K562 (cell line): ENCODE measurements around the gene FKBP11. TPM values are rescaled to one million over a fixed set of nuclear protein-coding genes. Genes with fewer than 3 reads are reported as not detected.

ENCODE experiments used
- CBX3 ChIP-seq, 2 experiments: IDR thresholded peaks; 1 replicate in 1 of 2; 2 replicates in 1 of 2; pipeline ENCODE4 v1.6.1; 2012; ENCODE audit warnings: inconsistent platforms in 2 of 2, low read length in 2 of 2, borderline replicate concordance in 1 of 2, control low read depth in 1 of 2
- CCNT2 ChIP-seq: IDR thresholded peaks from 2 replicates; pipeline ENCODE4 v1.6.1; 2011; ENCODE audit warnings: borderline replicate concordance, low read depth, mild to moderate bottlenecking, moderate library complexity, mixed read lengths, low read length; ENCODE audit not compliant: insufficient read length; ENCODE audit errors: extremely low read depth
- CSDE1 ChIP-seq, 2 experiments: fragments of 450-650 bp; IDR thresholded peaks; 2 replicates each; pipeline ENCODE4 v1.6.1; 2016; ENCODE audit warnings: mild to moderate bottlenecking in 1 of 2
- CXXC5 ChIP-seq: fragments of 250-450 bp; sonication (Bioruptor Pico); IDR thresholded peaks from 2 replicates; pipeline ENCODE4 v1.8.0; 2022; ENCODE audit warnings: inconsistent platforms, mild to moderate bottlenecking, moderate library complexity
- RFX1 ChIP-seq: fragments of 450-650 bp; IDR thresholded peaks from 2 replicates; pipeline ENCODE4 v1.6.1; 2016; ENCODE audit warnings: mild to moderate bottlenecking, moderate library complexity
- SAP30 ChIP-seq: fragments of 200-600 bp; sonication (generic); IDR thresholded peaks from 2 replicates; pipeline ENCODE4 v1.6.1; 2012; ENCODE audit warnings: borderline replicate concordance, low read depth, mild to moderate bottlenecking, moderate library complexity, low read length, control low read depth, inconsistent platforms; ENCODE audit not compliant: insufficient read depth, poor library complexity, severe bottlenecking
- SIN3A ChIP-seq, 2 experiments: fragments of 150-350 bp in 1 of 2; IDR thresholded peaks; 2 replicates each; pipeline ENCODE4 v1.6.1; 2011 to 2016; ENCODE audit warnings: borderline replicate concordance in 2 of 2, low read depth in 2 of 2, low read length in 2 of 2, mild to moderate bottlenecking in 2 of 2, moderate library complexity in 2 of 2; ENCODE audit not compliant: control insufficient read depth in 1 of 2
- SMARCB1 ChIP-seq: IDR thresholded peaks from 2 replicates; pipeline ENCODE4 v1.6.1; 2011; ENCODE audit warnings: improper control_type of control experiment, low read depth; ENCODE audit not compliant: insufficient read length
- ZBTB7A ChIP-seq: IDR thresholded peaks from 2 replicates; pipeline ENCODE4 v1.6.1; 2011; ENCODE audit warnings: low read depth, mild to moderate bottlenecking, low read length, moderate library complexity, borderline replicate concordance; ENCODE audit not compliant: control insufficient read depth
- ZBTB8A ChIP-seq: fragments of 450-650 bp; IDR thresholded peaks from 2 replicates; pipeline ENCODE4 v1.6.1; 2018; ENCODE audit warnings: mild to moderate bottlenecking, moderate library complexity; ENCODE audit not compliant: partially characterized antibody
- ZNF175 ChIP-seq: fragments of 200-800 bp; sonication (Bioruptor generic); IDR thresholded peaks from 2 replicates; pipeline ENCODE4 v1.6.1; 2016; ENCODE audit warnings: low read depth, mild to moderate bottlenecking, missing genetic modification characterization, missing compliant biosample characterization
- ZNF217 ChIP-seq: sonication (generic); formaldehyde crosslinking; IDR thresholded peaks from 2 replicates; pipeline ENCODE4 v1.8.0; 2022; ENCODE audit warnings: mild to moderate bottlenecking, missing genetic modification reagents
- ZNF436 ChIP-seq: fragments of 250-450, 450-650 bp; sonication (Bioruptor Pico); formaldehyde crosslinking; IDR thresholded peaks from 2 replicates; pipeline ENCODE4 v1.7.0; 2020; ENCODE audit warnings: mild to moderate bottlenecking
- polyA plus RNA-seq, 8 experiments: library from polyadenylated mRNA; depleted of rRNA in 4 of 8; stranded (reverse) in 5 of 8; unstranded in 3 of 8; fragments of >200 nt; fragmentation: Nextera tagmentation in 2 of 8; fragmentation: Illumina TruSeq in 1 of 8; extraction: Ambion mirVana in 2 of 8; extraction: Trizol in 1 of 8; gene quantifications; 2 replicates each; pipeline versions ENCODE4 v1.2.1 to v1.2.3, GENCODE V29; 2011 to 2014; ENCODE audit warnings: inconsistent platforms in 1 of 8, missing spikeins in 1 of 8
- total RNA-seq, 7 experiments: library from RNA; depleted of rRNA in 6 of 7; stranded (reverse); fragments of >200 nt in 6 of 7; fragmentation: Illumina TruSeq in 2 of 7; extraction: Trizol in 2 of 7; gene quantifications; 2 replicates each; pipeline versions ENCODE4 v1.2.1 to v1.2.3, GENCODE V29; 2011 to 2021; ENCODE audit warnings: low replicate concordance in 1 of 7
- TF ChIP-seq, protein P1 (sequence below): sonication (generic); formaldehyde crosslinking; IDR thresholded peaks from 2 replicates; pipeline ENCODE4 v1.8.0; 2022; ENCODE audit warnings: mild to moderate bottlenecking, missing genetic modification reagents
- TF ChIP-seq, protein P2 (sequence below): IDR thresholded peaks from 2 replicates; pipeline ENCODE4 v1.6.1; 2011; ENCODE audit warnings: borderline replicate concordance, low read depth, mild to moderate bottlenecking, moderate library complexity, low read length; ENCODE audit not compliant: insufficient read depth, poor library complexity, severe bottlenecking
- TF ChIP-seq, protein P3 (sequence below), 2 experiments: IDR thresholded peaks in 1 of 2; conservative IDR thresholded peaks in 1 of 2; 2 replicates each; pipeline ENCODE4 v1.6.1; 2016; ENCODE audit warnings: low read depth in 2 of 2, mild to moderate bottlenecking in 1 of 2, missing compliant biosample characterization in 1 of 2, missing genetic modification characterization in 1 of 2, moderate library complexity in 1 of 2

Gene FKBP11
- total and polyA plus RNA-seq, 9 of the 15 experiments (the other 6 are each of a cell fraction or from before 2014, with no cell fraction given) = 1.6 to 8.2 (median 5.8) TPM

DNA sequence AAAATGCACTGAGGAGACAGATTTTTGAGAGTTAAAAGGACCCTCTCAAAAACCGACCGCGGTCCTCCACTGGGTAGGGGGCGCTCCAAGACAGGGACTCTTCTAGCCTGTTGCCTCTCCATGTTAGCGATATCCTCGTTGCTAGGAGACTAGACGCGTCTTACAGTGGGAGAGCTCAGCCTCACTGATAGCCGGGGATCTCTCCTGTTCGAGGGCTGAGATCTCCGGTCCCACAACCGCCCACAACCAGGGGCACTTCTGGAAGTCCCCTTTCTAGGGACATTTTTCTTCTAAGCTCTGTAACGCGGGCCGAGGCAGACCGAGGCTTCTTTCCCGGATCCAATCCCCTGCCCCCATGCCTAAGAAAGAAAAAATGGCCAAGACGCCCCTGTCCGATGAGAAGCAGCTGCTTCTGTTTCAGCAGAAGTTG is 21.3 kb downstream of the FKBP11 start (continued):
- TF ChIP-seq, protein P1, sequence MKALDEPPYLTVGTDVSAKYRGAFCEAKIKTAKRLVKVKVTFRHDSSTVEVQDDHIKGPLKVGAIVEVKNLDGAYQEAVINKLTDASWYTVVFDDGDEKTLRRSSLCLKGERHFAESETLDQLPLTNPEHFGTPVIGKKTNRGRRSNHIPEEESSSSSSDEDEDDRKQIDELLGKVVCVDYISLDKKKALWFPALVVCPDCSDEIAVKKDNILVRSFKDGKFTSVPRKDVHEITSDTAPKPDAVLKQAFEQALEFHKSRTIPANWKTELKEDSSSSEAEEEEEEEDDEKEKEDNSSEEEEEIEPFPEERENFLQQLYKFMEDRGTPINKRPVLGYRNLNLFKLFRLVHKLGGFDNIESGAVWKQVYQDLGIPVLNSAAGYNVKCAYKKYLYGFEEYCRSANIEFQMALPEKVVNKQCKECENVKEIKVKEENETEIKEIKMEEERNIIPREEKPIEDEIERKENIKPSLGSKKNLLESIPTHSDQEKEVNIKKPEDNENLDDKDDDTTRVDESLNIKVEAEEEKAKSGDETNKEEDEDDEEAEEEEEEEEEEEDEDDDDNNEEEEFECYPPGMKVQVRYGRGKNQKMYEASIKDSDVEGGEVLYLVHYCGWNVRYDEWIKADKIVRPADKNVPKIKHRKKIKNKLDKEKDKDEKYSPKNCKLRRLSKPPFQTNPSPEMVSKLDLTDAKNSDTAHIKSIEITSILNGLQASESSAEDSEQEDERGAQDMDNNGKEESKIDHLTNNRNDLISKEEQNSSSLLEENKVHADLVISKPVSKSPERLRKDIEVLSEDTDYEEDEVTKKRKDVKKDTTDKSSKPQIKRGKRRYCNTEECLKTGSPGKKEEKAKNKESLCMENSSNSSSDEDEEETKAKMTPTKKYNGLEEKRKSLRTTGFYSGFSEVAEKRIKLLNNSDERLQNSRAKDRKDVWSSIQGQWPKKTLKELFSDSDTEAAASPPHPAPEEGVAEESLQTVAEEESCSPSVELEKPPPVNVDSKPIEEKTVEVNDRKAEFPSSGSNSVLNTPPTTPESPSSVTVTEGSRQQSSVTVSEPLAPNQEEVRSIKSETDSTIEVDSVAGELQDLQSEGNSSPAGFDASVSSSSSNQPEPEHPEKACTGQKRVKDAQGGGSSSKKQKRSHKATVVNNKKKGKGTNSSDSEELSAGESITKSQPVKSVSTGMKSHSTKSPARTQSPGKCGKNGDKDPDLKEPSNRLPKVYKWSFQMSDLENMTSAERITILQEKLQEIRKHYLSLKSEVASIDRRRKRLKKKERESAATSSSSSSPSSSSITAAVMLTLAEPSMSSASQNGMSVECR (CRISPR knock-in tag) = 0 out of 2 replicates have a peak, but pooled peaks have one; percentile 49
- TF ChIP-seq ZBTB8A = no peak
- no peak for TF ChIP-seq SMARCB1
- TF ChIP-seq ZNF175 (CRISPR knock-in tag) = no peak
- peak in 1 of 2 experiments; percentile 64; a peak in 2 of 4 replicates for TF ChIP-seq CSDE1 (IDR thresholded peaks at IDR 0.05)
- no peak for TF ChIP-seq ZNF436
- TF ChIP-seq ZBTB7A = peak; percentile 21; the same call in 1 of the 2 replicates
- TF ChIP-seq CCNT2 = no peak
- peak in 1 of 2 experiments; percentile 89; a peak in 2 of 4 replicates for TF ChIP-seq SIN3A (IDR thresholded peaks at IDR 0.05; ENCODE audit: borderline replicate concordance in 2 of 2, control insufficient read depth in 1 of 2, low read depth in 2 of 2, low read length in 2 of 2)
- TF ChIP-seq RFX1 = peak; percentile 96
- peak; percentile 17; the same call in 1 of the 2 replicates for TF ChIP-seq CXXC5 (CRISPR knock-in tag)
- no peak for TF ChIP-seq ZNF217
- 0 out of 3 replicates have a peak, but pooled peaks of 1 of the 2 experiments have one; percentile 21 for TF ChIP-seq CBX3 (IDR thresholded peaks at IDR 0.05; ENCODE audit: borderline replicate concordance in 1 of 2, low read length in 2 of 2)
- TF ChIP-seq, protein P2, sequence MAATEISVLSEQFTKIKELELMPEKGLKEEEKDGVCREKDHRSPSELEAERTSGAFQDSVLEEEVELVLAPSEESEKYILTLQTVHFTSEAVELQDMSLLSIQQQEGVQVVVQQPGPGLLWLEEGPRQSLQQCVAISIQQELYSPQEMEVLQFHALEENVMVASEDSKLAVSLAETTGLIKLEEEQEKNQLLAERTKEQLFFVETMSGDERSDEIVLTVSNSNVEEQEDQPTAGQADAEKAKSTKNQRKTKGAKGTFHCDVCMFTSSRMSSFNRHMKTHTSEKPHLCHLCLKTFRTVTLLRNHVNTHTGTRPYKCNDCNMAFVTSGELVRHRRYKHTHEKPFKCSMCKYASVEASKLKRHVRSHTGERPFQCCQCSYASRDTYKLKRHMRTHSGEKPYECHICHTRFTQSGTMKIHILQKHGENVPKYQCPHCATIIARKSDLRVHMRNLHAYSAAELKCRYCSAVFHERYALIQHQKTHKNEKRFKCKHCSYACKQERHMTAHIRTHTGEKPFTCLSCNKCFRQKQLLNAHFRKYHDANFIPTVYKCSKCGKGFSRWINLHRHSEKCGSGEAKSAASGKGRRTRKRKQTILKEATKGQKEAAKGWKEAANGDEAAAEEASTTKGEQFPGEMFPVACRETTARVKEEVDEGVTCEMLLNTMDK = peak; percentile 86
- TF ChIP-seq, protein P3, sequence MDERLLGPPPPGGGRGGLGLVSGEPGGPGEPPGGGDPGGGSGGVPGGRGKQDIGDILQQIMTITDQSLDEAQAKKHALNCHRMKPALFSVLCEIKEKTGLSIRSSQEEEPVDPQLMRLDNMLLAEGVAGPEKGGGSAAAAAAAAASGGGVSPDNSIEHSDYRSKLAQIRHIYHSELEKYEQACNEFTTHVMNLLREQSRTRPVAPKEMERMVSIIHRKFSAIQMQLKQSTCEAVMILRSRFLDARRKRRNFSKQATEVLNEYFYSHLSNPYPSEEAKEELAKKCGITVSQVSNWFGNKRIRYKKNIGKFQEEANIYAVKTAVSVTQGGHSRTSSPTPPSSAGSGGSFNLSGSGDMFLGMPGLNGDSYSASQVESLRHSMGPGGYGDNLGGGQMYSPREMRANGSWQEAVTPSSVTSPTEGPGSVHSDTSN (CRISPR knock-in tag; IDR thresholded peaks at IDR 0.05; ENCODE audit: low read depth) = no peak
- TF ChIP-seq, protein P3 (tag; conservative IDR thresholded peaks at IDR 0.05; ENCODE audit: low read depth) = no peak
- peak; percentile 40 for TF ChIP-seq SAP30
